SKM-1 treated with dmso at 0.1 percent for 144 hours (cell line): ENCODE results near the gene TMEM59.
"Not testable (repeated sequence)": the region's sequence is repeated elsewhere in the genome, so short reads cannot be mapped to it uniquely, and the experiment has no call there.

Source experiments
- DNase-seq: peaks from one replicate; lab custom pipeline; 2025; ENCODE audit not compliant: unreplicated experiment; lab: John Stamatoyannopoulos, UW

The TMEM59 gene

GRCh38 chr1:54052934-54053744 lies at the start of gene TMEM59, which contains the start of gene TCEANC2:
Gene TMEM59 (minus strand): TSS chr1:54053204. CDS start chr1:54053188, 16 bp downstream.
Gene TCEANC2 (plus strand): TSS chr1:54053608. CDS start chr1:54054423, 815 bp downstream.
- peak; percentile 100 for DNase-seq

DNA sequence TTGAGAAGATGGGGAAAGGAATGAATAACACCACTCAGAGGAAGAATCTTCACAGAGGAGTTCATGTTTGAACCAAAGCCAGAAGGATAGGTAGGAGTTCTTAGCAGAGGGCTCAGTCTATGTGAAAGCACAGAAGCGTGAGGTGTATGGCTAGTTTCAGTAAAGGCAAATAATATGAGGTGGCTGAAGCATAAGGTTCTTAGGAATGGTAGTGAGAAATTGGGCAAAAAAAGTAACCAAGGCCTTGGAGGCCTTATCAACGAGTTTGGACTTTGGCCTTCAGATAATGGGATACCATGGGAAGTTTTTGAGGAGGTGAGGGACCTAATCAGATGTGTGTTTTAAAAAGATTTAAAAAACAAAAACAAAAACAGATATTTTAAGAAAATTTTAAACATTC lies 47.5 kb upstream of the TMEM59 start:
- DNase-seq: no peak

GRCh38 chr1:54099061-54099610 lies 46.1 kb upstream of the TMEM59 start:
- no peak for DNase-seq

GRCh38 chr1:54096877-54097240 lies 43.9 kb upstream of the TMEM59 start:
- DNase-seq: no peak

DNA sequence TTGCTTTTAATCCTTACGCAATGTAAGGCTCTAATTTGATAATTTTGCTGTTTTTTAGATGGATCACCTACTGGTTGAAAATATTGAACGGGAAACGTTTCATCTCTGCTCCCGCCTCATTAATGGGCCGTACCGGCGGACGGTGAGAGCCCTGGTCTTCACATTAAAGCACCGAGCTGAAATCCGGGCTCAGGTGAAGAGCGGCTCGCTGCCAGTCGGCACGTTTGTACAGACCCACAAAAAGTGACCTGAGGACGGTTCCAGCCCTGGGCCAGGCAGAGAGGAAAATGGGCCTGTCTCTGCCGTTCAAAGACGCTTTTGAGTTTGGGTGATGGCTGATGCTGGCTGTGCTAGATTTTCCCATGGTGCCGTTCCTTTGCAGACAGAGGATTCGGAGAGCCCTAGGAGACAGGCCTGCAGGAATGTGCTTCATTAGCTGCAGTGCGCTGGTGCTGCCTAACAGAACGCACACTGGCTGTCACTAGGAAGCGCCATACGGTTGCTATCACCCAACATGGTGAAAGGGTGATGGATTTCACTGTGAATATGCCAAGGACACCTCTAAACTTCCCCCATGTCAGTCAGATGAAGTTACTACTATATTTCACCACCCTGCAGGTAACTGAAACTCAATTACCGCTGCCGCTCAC lies 43.3 kb upstream of the TMEM59 start:
- no peak for DNase-seq

DNA sequence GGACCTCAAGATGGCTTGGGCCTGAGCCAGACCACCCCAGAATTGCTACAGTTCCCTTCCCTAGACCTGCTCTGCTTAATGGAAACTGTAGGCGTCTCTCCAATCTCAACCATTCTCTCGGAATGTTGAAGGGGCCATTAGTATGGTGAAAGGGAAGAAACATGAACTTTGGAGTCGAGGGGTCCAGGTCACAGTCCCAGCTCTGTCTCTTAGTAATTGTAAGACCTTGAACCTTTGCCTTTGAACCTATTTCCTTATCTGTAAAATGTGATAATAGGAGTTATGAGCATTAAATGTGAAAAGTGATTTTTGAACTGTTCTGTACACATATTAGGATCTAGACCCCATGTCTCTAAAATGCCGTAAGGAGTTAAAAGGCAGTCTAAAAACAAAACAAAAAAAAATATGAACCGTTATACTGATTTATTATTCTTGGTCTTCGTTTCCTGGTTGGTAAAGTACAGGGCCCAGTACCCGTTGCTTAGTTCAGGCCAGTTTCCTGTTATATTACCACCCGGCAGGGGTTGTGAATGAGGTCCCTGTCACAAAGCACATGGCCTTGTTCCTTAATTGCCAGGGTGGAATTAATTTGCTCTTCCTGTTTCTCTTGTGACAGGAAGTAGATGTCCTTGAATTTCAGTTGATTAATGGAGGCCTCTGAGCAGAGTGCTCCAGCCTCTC lies 42.7 kb upstream of the TMEM59 start:
- peak; percentile 87 for DNase-seq

DNA sequence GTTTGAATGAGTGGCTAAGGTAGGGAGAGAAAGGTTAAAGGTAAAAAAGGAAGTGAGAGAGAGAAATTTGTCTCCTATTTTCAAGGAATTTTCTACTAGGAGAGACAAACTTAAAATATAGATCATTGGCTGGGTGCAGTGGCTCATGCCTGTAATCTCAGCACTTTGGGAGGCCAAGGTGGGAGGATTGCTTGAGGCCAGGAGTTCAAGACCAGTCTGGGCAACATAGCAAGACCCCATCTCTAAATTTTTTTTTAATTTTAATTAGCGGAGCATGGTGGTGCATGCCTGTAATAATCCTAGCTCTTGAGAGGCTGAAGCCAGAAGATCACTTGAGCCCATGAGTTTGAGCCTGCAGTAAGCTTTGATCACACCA lies 41.7 kb upstream of the TMEM59 start:
- DNase-seq: not testable (repeated sequence)

- DNase-seq: no peak
Observed at GRCh38 chr1:54094001-54094729, 41.2 kb upstream of the TMEM59 start.

GRCh38 chr1:54091666-54092065 lies 38.7 kb upstream of the TMEM59 start:
- peak; percentile 19 for DNase-seq

DNA sequence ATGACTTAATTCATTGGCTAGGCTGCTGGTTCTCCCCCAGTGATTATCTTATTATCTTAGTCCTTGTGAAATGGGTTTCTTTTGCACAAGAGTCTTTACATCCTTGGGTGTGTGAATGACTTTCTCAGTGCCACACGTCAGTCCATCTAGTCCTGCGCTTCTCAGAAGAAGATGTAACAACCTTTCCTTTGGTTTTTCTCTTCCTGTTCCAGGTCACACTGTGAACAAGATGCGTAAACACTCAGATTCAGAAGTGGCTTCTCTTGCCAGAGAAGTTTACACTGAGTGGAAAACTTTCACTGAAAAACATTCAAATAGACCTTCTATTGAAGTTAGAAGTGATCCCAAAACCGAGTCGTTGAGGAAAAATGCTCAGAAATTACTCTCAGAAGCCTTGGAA lies 35.4 kb upstream of the TMEM59 start:
- DNase-seq: no peak

DNA sequence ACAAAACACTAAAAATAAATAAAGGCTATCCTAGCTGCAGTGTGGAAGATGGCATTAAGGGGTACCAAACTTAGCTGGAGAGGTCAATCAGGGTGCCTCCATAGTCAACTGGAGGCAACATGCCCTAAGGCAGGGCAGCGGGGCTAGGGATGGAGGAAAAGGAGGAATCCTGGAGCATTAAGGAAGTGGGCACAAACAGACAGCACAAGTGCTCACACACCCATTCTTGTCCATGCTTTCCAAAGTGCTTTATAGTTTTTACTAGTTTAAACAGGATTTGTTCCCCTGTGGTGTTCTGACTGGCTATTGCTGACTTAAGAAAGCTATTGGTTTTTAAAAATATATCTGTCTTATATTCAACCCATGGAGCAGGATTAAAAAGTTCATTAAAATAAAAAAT lies 33.8 kb upstream of the TMEM59 start:
- DNase-seq: no peak

DNA sequence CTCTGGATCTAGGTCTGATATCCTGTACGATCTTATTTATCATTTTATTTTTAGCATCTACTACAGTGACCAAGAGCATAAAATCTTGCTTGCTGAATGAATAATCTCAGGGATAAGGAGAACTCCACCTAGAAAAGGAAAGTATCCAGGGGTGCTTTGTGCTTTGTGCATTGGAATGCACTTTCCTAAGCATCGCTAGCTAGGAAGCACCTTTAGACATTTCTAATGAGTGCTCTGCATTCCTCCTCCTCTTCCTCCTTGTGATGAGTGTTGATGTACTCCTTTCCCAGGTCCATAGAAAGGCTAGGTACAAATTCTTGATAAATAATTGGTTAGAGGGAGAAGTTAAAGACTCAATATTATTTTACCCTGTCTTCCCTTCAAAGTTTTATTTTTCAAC lies 31.8 kb upstream of the TMEM59 start:
- no peak for DNase-seq

DNA sequence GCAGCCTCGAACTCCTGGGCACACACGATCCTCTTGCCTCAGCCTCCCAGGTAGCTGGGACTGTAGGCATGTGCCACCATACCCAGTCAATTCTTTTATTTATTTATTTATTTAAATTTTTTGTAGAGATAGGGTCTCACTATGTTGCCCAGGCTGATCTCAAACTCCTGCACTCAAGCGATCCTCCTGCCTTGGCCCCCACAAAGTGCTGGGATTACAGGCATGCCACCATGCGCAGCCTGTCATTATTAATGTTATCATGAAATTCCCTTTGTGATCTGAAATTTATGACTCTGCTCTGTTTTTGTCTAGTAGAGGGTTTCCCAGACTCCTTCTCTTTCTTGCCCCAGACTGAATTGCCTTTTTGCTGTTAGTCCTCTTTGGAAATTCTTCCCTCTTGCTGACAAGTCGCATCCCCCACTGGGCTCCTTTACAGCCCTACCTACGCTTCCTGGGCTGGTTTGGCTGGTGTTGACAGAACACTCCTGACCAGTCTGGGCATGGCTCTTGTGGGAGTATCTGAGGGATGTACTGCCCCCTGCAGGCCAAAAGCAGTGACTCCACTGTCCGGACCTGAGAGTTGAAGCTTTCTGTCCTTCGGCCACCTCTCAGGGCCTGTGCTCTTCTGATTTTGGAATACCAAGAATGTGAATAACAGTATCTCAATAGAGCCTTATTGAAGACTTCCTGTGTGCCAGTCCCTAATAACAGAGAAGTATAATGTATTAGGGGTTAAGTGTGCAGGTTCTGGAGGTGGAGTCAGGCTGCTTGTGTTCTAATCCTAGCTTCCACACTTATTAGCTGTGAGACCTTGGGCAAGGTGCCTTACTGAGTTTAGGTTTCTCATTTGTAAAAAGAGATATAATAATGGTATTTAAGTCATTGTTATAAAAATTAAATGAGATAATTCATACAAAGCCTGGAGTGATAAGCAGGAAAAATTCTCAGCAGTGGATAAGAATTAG lies 28.6 kb upstream of the TMEM59 start:
- DNase-seq: peak; percentile 62

GRCh38 chr1:54080598-54081049 lies 27.6 kb upstream of the TMEM59 start:
- DNase-seq: no peak

GRCh38 chr1:54077359-54077758 lies 24.4 kb upstream of the TMEM59 start:
- DNase-seq: no peak

DNA sequence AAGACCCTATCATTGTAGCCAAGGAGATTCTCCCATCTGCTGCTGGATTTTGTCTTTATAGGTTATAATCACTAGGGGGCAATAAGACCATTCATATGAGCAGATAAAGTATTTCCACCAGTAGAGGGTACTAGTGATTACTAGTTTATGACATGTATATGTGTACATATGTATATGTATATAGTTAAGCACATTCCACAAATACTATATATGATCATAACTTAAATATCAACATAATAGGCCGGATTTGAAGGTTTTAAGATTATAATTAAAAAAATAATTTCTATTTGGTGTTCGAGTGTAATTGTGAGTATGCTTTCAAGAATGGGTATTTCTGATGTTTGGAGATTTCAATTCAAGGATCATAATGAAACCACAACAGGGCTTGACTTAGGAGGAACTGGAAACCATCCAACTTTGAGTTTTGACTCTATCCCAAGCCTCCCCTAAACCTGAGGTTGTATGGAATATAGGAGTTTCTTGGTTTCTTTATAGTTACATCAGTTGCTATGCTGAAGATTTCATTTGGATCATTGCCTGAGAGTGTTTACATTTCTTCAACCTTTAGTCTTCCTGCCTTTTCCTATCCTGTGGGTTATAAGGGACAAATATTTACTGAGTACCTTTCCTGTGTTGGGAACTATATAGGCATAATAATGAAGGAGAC lies 17.3 kb upstream of the TMEM59 start:
- peak; percentile 57 for DNase-seq

GRCh38 chr1:54069791-54070170 lies 16.8 kb upstream of the TMEM59 start:
- no peak for DNase-seq

GRCh38 chr1:54064299-54064698 lies 11.3 kb upstream of the TMEM59 start:
- DNase-seq: no peak

DNA sequence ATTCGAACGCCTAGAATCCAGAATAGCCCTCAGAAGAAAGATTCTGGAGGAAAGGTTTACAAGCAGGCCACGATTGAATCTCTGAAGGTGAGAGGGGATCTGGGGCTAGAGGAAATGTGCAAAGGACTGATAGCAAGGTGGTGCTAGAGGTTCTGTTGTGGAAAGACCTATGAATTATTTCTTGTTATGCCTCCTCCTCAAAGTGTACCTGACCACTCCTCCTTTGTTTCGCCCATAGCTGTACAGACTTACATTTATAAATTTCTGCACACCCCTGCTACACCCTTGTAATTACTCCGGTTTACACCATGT lies 1.4 kb upstream of the TMEM59 start:
- DNase-seq: no peak
